GM21723 (cell line): ENCODE data around the gene RAB24.
A peak's percentile ranks its signal among the peaks of the same experiment; 100 is the strongest.

ENCODE experiments used
- ATAC-seq: cut with Tn5 transposase; IDR thresholded peaks from one replicate; pipeline ENCODE4 v1.9.1; 2021; ENCODE audit warnings: mild to moderate bottlenecking, moderate library complexity; ENCODE audit not compliant: unreplicated experiment

RAB24 gene

DNA sequence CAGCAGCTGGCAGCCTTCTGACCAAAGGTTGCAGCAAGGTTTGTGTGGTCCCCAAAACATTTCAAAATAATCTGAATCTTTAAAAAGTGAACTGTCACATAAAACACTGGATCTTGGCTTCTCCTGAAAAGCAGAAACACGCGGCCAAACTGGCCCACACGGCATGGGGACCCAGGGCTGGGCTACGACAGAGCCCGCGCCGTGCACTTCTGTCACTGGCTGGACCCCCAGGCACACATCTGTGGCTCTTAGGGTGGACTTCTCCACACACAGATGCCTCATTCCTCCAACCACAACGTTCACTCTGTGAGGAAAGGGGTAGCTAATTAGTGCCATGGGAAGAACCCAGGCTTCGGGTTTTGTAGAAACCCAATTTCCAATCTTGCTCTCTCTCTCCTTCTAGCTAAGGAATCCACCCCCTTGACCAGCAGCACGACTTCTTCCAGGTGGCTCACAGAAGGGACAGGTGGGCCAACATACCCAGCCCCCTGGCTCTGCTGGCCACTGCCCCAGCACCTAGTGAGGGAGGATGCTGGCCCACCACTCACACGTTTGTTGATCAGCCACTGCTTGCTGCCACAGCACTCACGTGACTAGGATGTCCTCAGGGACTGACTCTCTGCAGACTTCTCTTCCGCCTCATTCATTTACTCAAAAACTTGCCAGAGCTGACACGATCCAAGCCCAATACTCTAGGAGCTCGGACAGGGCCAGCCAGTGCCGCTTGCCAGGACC, 30.1 kb upstream of the RAB24 start:
- no peak for ATAC-seq

DNA sequence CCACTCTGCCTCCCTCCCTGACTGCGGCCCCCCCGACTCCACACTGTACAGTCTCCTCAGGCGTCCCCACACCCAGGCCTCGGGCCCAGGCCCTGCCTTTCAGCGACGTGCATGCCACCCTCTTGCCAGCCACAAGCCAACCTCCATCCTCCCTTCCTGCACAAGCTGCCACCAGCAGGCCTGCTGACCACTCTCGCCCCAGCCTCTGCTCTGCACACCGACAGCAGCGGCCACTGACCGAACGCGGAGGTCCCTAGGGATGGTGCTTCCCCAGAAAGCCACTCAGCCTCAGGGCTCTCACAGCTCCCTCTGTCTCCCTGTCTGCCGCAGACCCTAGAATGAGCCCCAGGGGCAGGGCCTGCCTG, 29.4 kb upstream of the RAB24 start:
- no peak for ATAC-seq

GRCh38 chr5:177332031-177332895, 28.7 kb upstream of the RAB24 start:
- no peak for ATAC-seq

GRCh38 chr5:177330991-177331842, 27.7 kb upstream of the RAB24 start:
- no peak for ATAC-seq

- no peak for ATAC-seq
Measured at GRCh38 chr5:177329883-177330282, 26.4 kb upstream of the RAB24 start.

DNA sequence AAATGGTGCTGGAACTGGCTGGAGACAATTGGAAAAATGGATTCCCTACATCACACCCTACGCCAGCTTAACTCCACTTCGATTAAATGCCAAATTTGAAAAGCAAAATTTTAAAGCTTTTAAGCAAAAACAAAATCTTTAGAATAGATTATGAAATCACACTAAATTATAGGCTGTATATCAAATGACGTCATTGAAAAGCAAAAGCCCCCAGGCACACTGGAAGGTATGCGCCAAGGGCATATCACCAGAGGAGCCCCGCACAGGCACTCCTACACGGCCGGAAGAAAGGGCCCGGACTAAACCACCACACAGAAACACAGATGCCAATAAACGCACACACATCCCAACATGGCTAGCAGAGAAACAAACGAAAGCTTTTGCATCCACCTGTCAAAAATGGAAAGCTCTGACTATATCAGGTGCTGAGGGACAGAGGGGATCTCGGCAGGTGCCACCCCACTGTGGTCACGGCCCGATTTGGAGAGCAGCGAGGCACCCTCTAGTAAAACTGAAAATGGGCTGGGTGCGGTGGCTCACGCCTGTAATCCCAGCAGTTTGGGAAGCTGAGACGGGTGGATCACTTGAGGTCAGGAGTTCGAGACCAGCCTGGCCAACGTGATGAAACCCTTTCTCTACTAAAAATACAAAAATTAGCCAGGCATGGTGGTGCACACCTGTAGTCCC, 25.2 kb upstream of the RAB24 start:
- ATAC-seq, result no peak

DNA sequence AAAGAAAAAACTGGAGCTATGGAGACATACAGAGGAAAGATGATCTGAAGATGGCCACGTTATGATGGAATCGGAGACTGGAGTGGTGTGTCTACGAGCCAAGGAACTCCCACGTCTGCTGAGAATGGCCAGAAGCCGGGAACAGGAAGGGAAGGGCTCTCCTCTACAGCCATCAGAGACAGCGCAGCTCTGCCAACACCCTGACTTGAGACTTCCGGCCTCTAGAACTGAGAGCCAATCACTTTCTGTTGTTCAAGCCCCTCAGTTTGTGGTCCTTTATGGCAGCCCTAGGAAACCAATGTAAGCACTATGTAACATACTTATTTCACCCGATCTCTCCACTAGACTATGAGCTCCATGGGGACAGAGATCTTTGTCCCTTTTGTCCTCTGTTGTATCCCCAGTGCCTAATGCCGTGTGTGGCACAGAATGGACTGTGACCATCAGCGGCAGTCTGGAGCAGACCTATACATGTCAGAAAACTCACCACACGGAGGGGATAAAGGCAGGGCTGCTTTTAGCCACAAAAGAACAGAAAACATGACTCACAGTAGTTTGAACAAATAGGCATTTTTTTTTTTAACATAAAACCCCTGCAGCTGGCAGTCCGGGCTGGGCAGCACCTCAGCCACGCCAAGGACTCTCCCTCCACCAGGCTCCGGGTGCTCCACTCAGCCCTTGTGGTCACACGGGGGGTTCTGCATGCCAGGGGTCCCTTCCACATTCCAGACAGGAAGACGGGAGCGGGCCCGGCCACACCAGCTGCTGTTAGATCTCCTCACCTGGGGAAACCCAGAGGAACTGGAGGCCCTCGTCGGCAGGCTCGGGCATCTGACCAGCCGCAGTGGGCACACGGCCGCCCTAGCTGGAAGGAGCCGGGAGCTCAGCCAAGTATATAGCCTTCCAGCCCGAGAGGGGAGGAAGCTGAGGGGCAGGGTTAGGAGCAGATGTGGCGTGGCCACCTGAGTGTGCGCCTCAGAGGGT, 24.3 kb upstream of the RAB24 start:
- no peak for ATAC-seq

DNA sequence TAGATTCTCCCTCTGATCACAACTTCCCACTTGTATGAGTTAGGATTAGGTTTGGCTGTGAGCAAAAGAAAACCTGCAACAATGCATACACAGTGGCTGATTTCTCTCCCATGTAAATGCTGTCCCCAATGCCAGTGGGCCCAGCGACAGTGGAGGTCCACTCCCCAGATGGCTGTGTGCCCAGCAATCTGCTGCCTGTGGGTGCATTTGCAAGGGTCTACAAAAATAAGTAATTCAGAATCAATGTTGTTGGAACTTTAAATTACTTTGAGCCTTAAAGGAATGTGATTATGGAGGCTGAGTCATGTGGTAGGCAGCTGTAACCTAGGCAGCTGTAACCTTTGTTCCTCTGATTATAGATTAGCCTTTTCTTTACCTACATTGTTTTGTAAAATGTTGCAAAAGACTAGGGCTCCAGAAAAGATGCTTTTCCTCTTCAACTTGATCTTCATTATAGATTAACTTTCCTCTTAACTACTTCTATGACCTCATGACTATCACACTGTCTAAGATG, 22.4 kb upstream of the RAB24 start:
- no peak for ATAC-seq

DNA sequence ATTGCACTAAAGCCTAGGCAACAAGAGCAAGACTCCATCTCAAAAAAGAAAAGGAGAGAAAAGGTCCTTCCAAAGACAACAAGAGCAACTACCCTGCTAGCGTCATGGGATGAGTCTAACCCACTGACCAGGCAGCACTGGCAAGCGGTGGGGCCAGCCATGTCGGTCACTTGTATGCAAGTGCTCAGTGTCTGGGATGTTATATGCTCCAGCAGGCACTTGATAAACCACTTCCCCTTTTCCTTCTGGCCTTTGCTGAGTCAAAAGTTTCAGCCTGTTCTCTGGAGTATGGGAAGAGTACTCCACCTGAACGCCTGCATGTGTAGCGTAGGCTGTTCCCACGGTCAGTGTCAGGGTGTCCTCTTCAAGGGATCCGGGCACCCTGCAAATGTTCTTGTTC, 17.4 kb upstream of the RAB24 start:
- ATAC-seq, result no peak

- no peak for ATAC-seq
Measured at GRCh38 chr5:177319913-177320588, 16.5 kb upstream of the RAB24 start.

DNA sequence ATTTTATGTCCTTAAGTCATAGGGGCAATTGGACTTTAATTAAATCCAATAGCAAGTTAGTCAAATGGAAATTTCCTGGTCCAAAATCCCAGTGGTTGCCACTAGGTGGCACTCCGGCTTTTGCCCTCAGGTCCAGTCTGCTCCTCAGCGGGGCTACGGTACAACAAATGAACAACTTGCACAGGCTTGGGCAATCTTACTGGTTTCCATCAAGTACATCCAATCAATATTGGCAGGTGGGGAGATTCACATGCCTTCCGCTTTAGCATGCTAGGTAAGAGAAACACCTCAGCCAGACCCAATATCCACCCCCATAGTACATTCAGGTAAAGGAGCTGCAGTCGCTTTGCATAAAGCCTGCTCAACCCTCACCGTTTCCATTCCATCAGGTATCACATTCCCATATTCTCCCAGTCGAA, 14.4 kb upstream of the RAB24 start:
- ATAC-seq, result no peak

- ATAC-seq, result no peak
Measured at GRCh38 chr5:177316005-177316404, 12.5 kb upstream of the RAB24 start.

GRCh38 chr5:177315411-177315810, 11.9 kb upstream of the RAB24 start:
- ATAC-seq, result no peak

GRCh38 chr5:177314376-177315342, 11.1 kb upstream of the RAB24 start:
- no peak for ATAC-seq

- ATAC-seq, result no peak
Measured at GRCh38 chr5:177313561-177314259, 10.2 kb upstream of the RAB24 start.

- ATAC-seq, result peak; percentile 35
Measured at GRCh38 chr5:177312649-177313181, 9.2 kb upstream of the RAB24 start.
